DND-41 (cell line): ENCODE measurements around the gene BORCS5.

Experiments used
- CTCF ChIP-seq: IDR thresholded peaks from 2 replicates; pipeline ENCODE4 v1.5.1; 2012; ENCODE audit warnings: borderline replicate concordance, low read length, moderate library complexity, mild to moderate bottlenecking; ENCODE audit not compliant: poor library complexity, severe bottlenecking; ENCODE audit errors: extremely low read depth
- EZH2 ChIP-seq: IDR thresholded peaks from 3 replicates; pipeline ENCODE4 v1.6.1; 2012; ENCODE audit warnings: borderline replicate concordance, low read depth, mild to moderate bottlenecking, moderate library complexity, low read length, inconsistent platforms; ENCODE audit not compliant: severe bottlenecking

GRCh38 chr12:12323591-12323990 lies 33.3 kb upstream of the BORCS5 start:
- TF ChIP-seq EZH2 (no peak), CTCF (no peak)
